ENCODE measurements around the gene SPATS1.

DNA sequence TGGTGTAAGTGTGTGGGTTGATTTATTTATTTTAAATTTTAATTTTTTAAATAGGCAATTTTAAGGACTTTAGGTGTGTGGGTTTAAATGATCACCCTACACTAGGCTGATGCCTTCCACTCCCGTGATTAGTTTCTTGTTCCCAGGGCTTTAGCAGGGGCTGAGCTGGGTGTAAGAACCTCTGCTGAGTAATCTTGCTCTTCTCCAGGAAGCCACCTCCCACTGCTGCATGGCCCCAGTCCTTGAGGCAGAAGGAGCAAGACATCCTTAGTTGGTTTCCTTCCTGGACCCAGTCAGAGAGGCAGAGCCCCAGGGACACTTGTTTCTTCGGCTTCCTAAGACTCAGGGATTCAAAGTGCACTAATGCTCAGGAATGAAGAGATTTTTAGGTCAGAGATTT is 25.2 kb downstream of the SPATS1 start:
- TF ChIP-seq, protein P1, sequence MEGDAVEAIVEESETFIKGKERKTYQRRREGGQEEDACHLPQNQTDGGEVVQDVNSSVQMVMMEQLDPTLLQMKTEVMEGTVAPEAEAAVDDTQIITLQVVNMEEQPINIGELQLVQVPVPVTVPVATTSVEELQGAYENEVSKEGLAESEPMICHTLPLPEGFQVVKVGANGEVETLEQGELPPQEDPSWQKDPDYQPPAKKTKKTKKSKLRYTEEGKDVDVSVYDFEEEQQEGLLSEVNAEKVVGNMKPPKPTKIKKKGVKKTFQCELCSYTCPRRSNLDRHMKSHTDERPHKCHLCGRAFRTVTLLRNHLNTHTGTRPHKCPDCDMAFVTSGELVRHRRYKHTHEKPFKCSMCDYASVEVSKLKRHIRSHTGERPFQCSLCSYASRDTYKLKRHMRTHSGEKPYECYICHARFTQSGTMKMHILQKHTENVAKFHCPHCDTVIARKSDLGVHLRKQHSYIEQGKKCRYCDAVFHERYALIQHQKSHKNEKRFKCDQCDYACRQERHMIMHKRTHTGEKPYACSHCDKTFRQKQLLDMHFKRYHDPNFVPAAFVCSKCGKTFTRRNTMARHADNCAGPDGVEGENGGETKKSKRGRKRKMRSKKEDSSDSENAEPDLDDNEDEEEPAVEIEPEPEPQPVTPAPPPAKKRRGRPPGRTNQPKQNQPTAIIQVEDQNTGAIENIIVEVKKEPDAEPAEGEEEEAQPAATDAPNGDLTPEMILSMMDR (IDR thresholded peaks at IDR 0.05 in 8 of 11, conservative IDR thresholded peaks at IDR 0.05 in 3 of 11) = no peak
- TF ChIP-seq POLR2A (IDR thresholded peaks at IDR 0.05) = no peak
